K562 (cell line): ENCODE results near the gene IKZF4. TPM values are rescaled to one million over a fixed set of nuclear protein-coding genes. Genes with fewer than 3 reads are reported as not detected.

ENCODE experiments used
- ATAC-seq: fragments of 200-7000 bp; cut with Tn5 transposase; 3 replicates; pipeline ENCODE4 v1.9.1; 2020; ENCODE audit warnings: moderate library complexity
- BruUV-seq: library from RNA; stranded (reverse); fragments of 400-500 nt; replicated peaks from 2 replicates; lab custom pipeline; 2021; lab: Mats Ljungman, UMichigan
- CTCF ChIA-PET: fragments of 300-600 bp; formaldehyde crosslinking; extraction: SDS; loops from one replicate; lab custom pipeline; 2021; ENCODE audit warnings: low intra/inter-chr PET ratio; lab: Yijun Ruan, JAX
- POLR2A ChIA-PET: fragments of 300-600, 350-650 bp; sonication (Branson Sonifier 250); formaldehyde crosslinking; extraction: SDS; loops from one replicate; lab custom pipeline; 2021; ENCODE audit warnings: antibody characterized with exemption, inconsistent platforms; lab: Yijun Ruan, JAX
- DNase-seq, 4 experiments: peaks; one replicate each; pipeline versions ENCODE4 v3.0.0 to v3.0.0-alpha.2; 2011 to 2018; ENCODE audit warnings: low spot score in 3 of 4, mixed read lengths in 3 of 4; ENCODE audit errors: extremely low read depth in 1 of 4
- FAIRE-seq: peaks from 2 replicates; lab custom pipeline; 2011; peaks lifted over from hg19 to GRCh38; lab: Jason Lieb, UNC
- H2AFZ ChIP-seq: 2 replicates; pipeline ENCODE4 v1.6.0; 2011; ENCODE audit warnings: low read depth, low read length, control low read depth, inconsistent platforms
- H3K27ac ChIP-seq: fragments of 200-600 bp; 3 replicates; pipeline ENCODE4 v1.8.0; 2011; ENCODE audit warnings: low read depth, mild to moderate bottlenecking, control low read depth, inconsistent platforms, low read length, moderate library complexity, mixed read lengths; ENCODE audit errors: extremely low read depth
- H3K27me3 ChIP-seq, 2 experiments: fragments of 300-600 bp in 1 of 2; 2 replicates in 1 of 2; 3 replicates in 1 of 2; pipeline versions ENCODE4 v1.6.0 to v1.8.0; 2011; ENCODE audit warnings: inconsistent platforms in 2 of 2, low read length in 2 of 2, mild to moderate bottlenecking in 1 of 2, mixed read lengths in 1 of 2, moderate library complexity in 1 of 2; ENCODE audit not compliant: control insufficient read depth in 2 of 2, insufficient read depth in 2 of 2
- H3K36me3 ChIP-seq: fragments of 300-600 bp; 3 replicates; pipeline ENCODE4 v1.8.0; 2011; ENCODE audit warnings: mild to moderate bottlenecking, low read length, inconsistent platforms; ENCODE audit not compliant: control insufficient read depth, insufficient read depth
- H3K4me1 ChIP-seq, 2 experiments: fragments of 200-600 bp in 1 of 2; replicated peaks in 1 of 2; 2 replicates in 1 of 2; 3 replicates in 1 of 2; pipeline versions ENCODE4 v1.5.1 to v1.8.0; 2011; ENCODE audit warnings: inconsistent platforms in 2 of 2, low read length in 2 of 2, mild to moderate bottlenecking in 1 of 2, mixed read lengths in 1 of 2, moderate library complexity in 1 of 2; ENCODE audit not compliant: control insufficient read depth in 2 of 2, insufficient read depth in 2 of 2
- H3K4me2 ChIP-seq: 2 replicates; pipeline ENCODE4 v1.6.1; 2011; ENCODE audit warnings: low read length, control low read depth, inconsistent platforms, mixed read lengths; ENCODE audit not compliant: insufficient read depth
- H3K4me3 ChIP-seq: fragments of 200-600 bp; sonication (generic), shearing (Covaris generic); 2 replicates; pipeline ENCODE4 v1.5.1; 2016; ENCODE audit warnings: control low read depth, inconsistent platforms
- H3K79me2 ChIP-seq: fragments of 200-600 bp; 3 replicates; pipeline ENCODE4 v1.8.0; 2011; ENCODE audit warnings: low read length, inconsistent platforms; ENCODE audit not compliant: control insufficient read depth, insufficient read depth
- H3K9ac ChIP-seq, 2 experiments: 2 replicates each; pipeline versions ENCODE4 v1.6.0 to v1.6.1; 2011; ENCODE audit warnings: low read depth in 2 of 2, low read length in 2 of 2, control low read depth in 1 of 2, inconsistent platforms in 1 of 2, mild to moderate bottlenecking in 1 of 2, mixed read lengths in 1 of 2; ENCODE audit not compliant: insufficient read depth in 1 of 2
- H3K9me1 ChIP-seq: one replicate; pipeline ENCODE4 v1.6.0; 2011; ENCODE audit warnings: inconsistent platforms, mild to moderate bottlenecking, low read length, moderate library complexity; ENCODE audit not compliant: control insufficient read depth, insufficient read depth
- H3K9me3 ChIP-seq: replicated peaks from 2 replicates; pipeline ENCODE4 v1.5.1; 2011; ENCODE audit warnings: low read depth, low read length, inconsistent platforms; ENCODE audit not compliant: control insufficient read depth, insufficient read depth
- H4K20me1 ChIP-seq: replicated peaks from 2 replicates; pipeline ENCODE4 v1.6.1; 2011; ENCODE audit warnings: low read length, inconsistent platforms, mixed read lengths; ENCODE audit not compliant: control insufficient read depth, insufficient read depth
- PHF21A ChIP-seq: fragments of 450-650 bp; IDR thresholded peaks from 2 replicates; pipeline ENCODE4 v1.6.1; 2017; ENCODE audit warnings: low read depth, borderline replicate concordance
- PRDM10 ChIP-seq: fragments of 450-650 bp; IDR thresholded peaks from 2 replicates; pipeline ENCODE4 v1.6.1; 2018; ENCODE audit not compliant: partially characterized antibody
- WGBS: fragments of 100-300 bp; shearing (Covaris generic); methylation state at CpG from one replicate; pipeline ENCODE4 v1.1.6; 2016; ENCODE audit warnings: low coverage, mixed read lengths; ENCODE audit not compliant: insufficient coverage; ENCODE audit errors: missing lambda C conversion rate; 5-methylcytosine and 5-hydroxymethylcytosine counted together
- in situ Hi-C: fragments of 300-500 bp; cut with MboI; formaldehyde crosslinking; loops from 4 replicates; pipeline ENCODE4 v1.15.0; 2018; ENCODE audit warnings: inconsistent platforms, mixed read lengths
- intact Hi-C: fragments of 100-400 bp; cut with micrococcal nuclease; formaldehyde crosslinking; loops from 2 replicates; pipeline ENCODE4 v1.14.2; 2022
- polyA plus RNA-seq, 8 experiments: library from polyadenylated mRNA; depleted of rRNA in 4 of 8; stranded (reverse) in 5 of 8; unstranded in 3 of 8; fragments of >200 nt; fragmentation: Nextera tagmentation in 2 of 8; fragmentation: Illumina TruSeq in 1 of 8; extraction: Ambion mirVana in 2 of 8; extraction: Trizol in 1 of 8; gene quantifications; 2 replicates each; pipeline versions ENCODE4 v1.2.1 to v1.2.3, GENCODE V29; 2011 to 2014; ENCODE audit warnings: inconsistent platforms in 1 of 8, missing spikeins in 1 of 8
- total RNA-seq, 7 experiments: library from RNA; depleted of rRNA in 6 of 7; stranded (reverse); fragments of >200 nt in 6 of 7; fragmentation: Illumina TruSeq in 2 of 7; extraction: Trizol in 2 of 7; gene quantifications; 2 replicates each; pipeline versions ENCODE4 v1.2.1 to v1.2.3, GENCODE V29; 2011 to 2021; ENCODE audit warnings: low replicate concordance in 1 of 7

Gene IKZF4
- total and polyA plus RNA-seq, 9 of the 15 experiments (the other 6 are each of a cell fraction or from before 2014, with no cell fraction given): 1.9 to 16.3 (median 3.6) TPM

DNA sequence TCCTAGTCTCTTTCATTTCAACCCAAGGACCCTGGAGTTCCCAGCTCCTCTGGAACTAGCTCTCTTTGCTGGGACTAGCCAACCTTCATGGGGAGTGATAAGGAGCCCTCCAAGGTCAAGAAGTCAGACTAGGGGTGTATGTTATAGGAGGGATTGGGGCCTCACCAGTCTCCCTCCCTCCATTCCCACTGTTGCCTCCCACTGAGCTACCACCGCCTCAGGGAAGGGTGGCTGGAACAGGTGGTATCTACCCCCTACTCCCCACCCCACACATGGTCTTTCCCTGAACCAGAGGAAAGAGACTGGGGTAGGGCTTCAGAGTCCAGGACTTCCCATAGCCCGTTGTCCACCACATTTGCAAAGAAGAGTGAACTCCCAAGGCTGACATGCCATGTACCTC lies 61.5 kb downstream of the IKZF4 start:
- no peak overlapping the region; the same call in 1 of the 2 replicates for H3K4me2 ChIP-seq
- CTCF ChIA-PET: no interaction called here
- H3K27ac ChIP-seq: no peak overlapping the region
- H3K79me2 ChIP-seq: no peaks in the 10 kb centered on the region
- peaks cover 38 to 47% of the 10 kb centered on the region in 2 experiments for H3K4me1 ChIP-seq
- H3K9ac ChIP-seq: peak overlapping the region in 1 of 2 experiments; percentile 32; a peak in 1 of 4 replicates
- no TSS peak for BruUV-seq
- ATAC-seq (no peak), DNase-seq (peak in 2 of 4 experiments; percentile 25 to 30), FAIRE-seq (no peak)
- intact Hi-C loops: loop anchor here (2.0 kb wide), 1 partner anchor 22 kb away; the partner anchor contains the start of gene PA2G4
- POLR2A ChIA-PET: interaction anchor here (0.8 to 1.8 kb wide), 4 partner anchors 13 to 1216 kb away, joined by 3 to 8 read pairs (median 4); partner anchors contain the start of genes PA2G4 and ZC3H10
- no peak overlapping the region for H3K4me3 ChIP-seq
- H3K9me3 ChIP-seq: no peaks in the 10 kb centered on the region
- TF ChIP-seq PRDM10 (peak; percentile 95), PHF21A (no peak)
- peak overlapping the region; percentile 28; the same call in 1 of the 2 replicates for H2AFZ ChIP-seq
- no peaks in the 10 kb centered on the region; a peak in 1 of 5 replicates for H3K27me3 ChIP-seq
- H4K20me1 ChIP-seq: no peaks in the 10 kb centered on the region
- 21% methylated on average over 2 of the region's 2 CpGs for WGBS
- in situ Hi-C loops: no loop called here
- H3K9me1 ChIP-seq: no peaks in the 10 kb centered on the region
- H3K36me3 ChIP-seq: no peaks in the 10 kb centered on the region
